ENCODE results near the gene ADARB1. TPM values are rescaled to one million over a fixed set of nuclear protein-coding genes. Genes with fewer than 3 reads are reported as not detected.

ADARB1 gene
- polyA plus RNA-seq, 3 donors = 0.40 to 2.6 (median 1.0) TPM

GRCh38 chr21:45254460-45254930, 180.1 kb downstream of the ADARB1 start:
- Mint-ChIP-seq H3K27me3 (ENCODE audit: low read depth in 3 of 3) (peaks cover 9 to 29% (median 18%) of the 10 kb centered on the region in 3 donors), H3K4me1 (no peaks in the 10 kb centered on the region), H3K4me3 (no peak overlapping the region), H3K27ac (no peak overlapping the region), H3K9me3 (peaks cover 8 to 18% (median 13%) of the 10 kb centered on the region in 7 donors), H3K36me3 (no peaks in the 10 kb centered on the region)
- Histone ChIP-seq H3K4me2 (replicated peaks; ENCODE audit: extremely low read depth, low read length, poor library complexity, severe bottlenecking) (no peak overlapping the region), H3K4me1 (ENCODE audit: control insufficient read depth in 1 of 2, insufficient read depth in 2 of 2, low read length in 2 of 2) (no peaks in the 10 kb centered on the region), H3K36me3 (replicated peaks in 1 of 2; ENCODE audit: control insufficient read depth in 1 of 2, insufficient read depth in 2 of 2, low read length in 2 of 2) (no peaks in the 10 kb centered on the region), H3K27ac (ENCODE audit: low read depth in 1 of 2, low read length in 2 of 2) (no peak overlapping the region), H3K9me3 (replicated peaks in 1 of 2; ENCODE audit: control insufficient read depth in 1 of 2, insufficient read depth in 1 of 2, low read length in 2 of 2) (no peaks in the 10 kb centered on the region), H3K9ac (ENCODE audit: insufficient read depth, low read length, poor library complexity, severe bottlenecking) (no peak overlapping the region), H3K27me3 (ENCODE audit: control insufficient read depth in 2 of 2, insufficient read depth in 2 of 2, low read length in 2 of 2) (peaks cover 0 to 7% of the 10 kb centered on the region in 2 donors), H2AFZ (ENCODE audit: insufficient read depth, low read depth, low read length, poor library complexity, severe bottlenecking) (no peak overlapping the region), H3K79me2 (ENCODE audit: insufficient read depth, low read length) (no peaks in the 10 kb centered on the region), H3K4me3 (replicated peaks in 1 of 3; ENCODE audit: low read depth in 2 of 3, low read length in 3 of 3) (no peak overlapping the region), H4K20me1 (ENCODE audit: insufficient read depth, low read length) (no peaks in the 10 kb centered on the region)
- no peak for TF ChIP-seq CTCF (IDR thresholded peaks at IDR 0.05)
- 97% methylated on average over 16 of the region's 17 CpGs for WGBS (ENCODE audit: insufficient coverage)
- intact Hi-C loops (cut with micrococcal nuclease) = no loop called here
- DNase-seq = no peak

GRCh38 chr21:45255381-45256020, 181.1 kb downstream of the ADARB1 start:
- Histone ChIP-seq H3K27ac (ENCODE audit: low read depth in 1 of 2, low read length in 2 of 2) (no peak overlapping the region), H4K20me1 (ENCODE audit: insufficient read depth, low read length) (no peaks in the 10 kb centered on the region), H3K4me1 (ENCODE audit: control insufficient read depth in 1 of 2, insufficient read depth in 2 of 2, low read length in 2 of 2) (no peaks in the 10 kb centered on the region), H3K27me3 (ENCODE audit: control insufficient read depth in 2 of 2, insufficient read depth in 2 of 2, low read length in 2 of 2) (peaks cover 0 to 7% of the 10 kb centered on the region in 2 donors), H3K9me3 (replicated peaks in 1 of 2; ENCODE audit: control insufficient read depth in 1 of 2, insufficient read depth in 1 of 2, low read length in 2 of 2) (no peaks in the 10 kb centered on the region), H2AFZ (ENCODE audit: insufficient read depth, low read depth, low read length, poor library complexity, severe bottlenecking) (no peak overlapping the region), H3K4me3 (replicated peaks in 1 of 3; ENCODE audit: low read depth in 2 of 3, low read length in 3 of 3) (no peak overlapping the region), H3K9ac (ENCODE audit: insufficient read depth, low read length, poor library complexity, severe bottlenecking) (no peak overlapping the region), H3K36me3 (replicated peaks in 1 of 2; ENCODE audit: control insufficient read depth in 1 of 2, insufficient read depth in 2 of 2, low read length in 2 of 2) (no peaks in the 10 kb centered on the region), H3K4me2 (replicated peaks; ENCODE audit: extremely low read depth, low read length, poor library complexity, severe bottlenecking) (no peak overlapping the region), H3K79me2 (ENCODE audit: insufficient read depth, low read length) (no peaks in the 10 kb centered on the region)
- H3K9me3 Mint-ChIP-seq = peaks cover 2 to 14% (median 9%) of the 10 kb centered on the region in 7 donors
- H3K27me3 Mint-ChIP-seq (ENCODE audit: low read depth in 3 of 3) = peaks cover 9 to 28% (median 18%) of the 10 kb centered on the region in 3 donors
- no peak overlapping the region for H3K27ac Mint-ChIP-seq
- H3K36me3 Mint-ChIP-seq = no peaks in the 10 kb centered on the region
- peak overlapping the region in 1 of 2 donors; percentile 48 for H3K4me3 Mint-ChIP-seq
- intact Hi-C loops (cut with micrococcal nuclease) = no loop called here
- TF ChIP-seq CTCF (IDR thresholded peaks at IDR 0.05) = no peak
- 89% methylated on average over 7 of the region's 22 CpGs for WGBS (ENCODE audit: insufficient coverage)
- DNase-seq = no peak
- no peaks in the 10 kb centered on the region for H3K4me1 Mint-ChIP-seq

Data from CD14-positive monocyte (primary cell).